Spleen (tissue), 11 donors: ENCODE data around the gene TRIM40. TPM values are rescaled to one million over a fixed set of nuclear protein-coding genes. Genes with fewer than 3 reads are reported as not detected.
"Not testable (repeated sequence)": the region's sequence is repeated elsewhere in the genome, so short reads cannot be mapped to it uniquely, and the experiment has no call there.

Source experiments
- DNase-seq: peaks from one replicate; pipeline ENCODE4 v3.0.0-alpha.2; 2020
- H3K27ac ChIP-seq, 8 donors: fragments of 200-600 bp; sonication (generic) in 7 of 8; 1 replicate in 4 of 8; 2 replicates in 4 of 8; pipeline versions ENCODE4 v1.5.0 to v1.8.0; 2016 to 2021; ENCODE audit warnings: inconsistent platforms in 4 of 8, mild to moderate bottlenecking in 4 of 8, moderate library complexity in 1 of 8
- H3K27me3 ChIP-seq, 7 donors: fragments of 200-600 bp; sonication (generic) in 6 of 7; replicated peaks in 1 of 7; 1 replicate in 4 of 7; 2 replicates in 3 of 7; pipeline versions ENCODE4 v1.5.0 to v1.8.0; 2016 to 2021; ENCODE audit warnings: inconsistent platforms in 3 of 7, mild to moderate bottlenecking in 1 of 7
- H3K36me3 ChIP-seq, 6 donors: fragments of 200-600 bp; sonication (generic) in 5 of 6; 1 replicate in 4 of 6; 2 replicates in 2 of 6; pipeline versions ENCODE4 v1.5.0 to v1.8.0; 2016 to 2021; ENCODE audit warnings: inconsistent platforms in 2 of 6
- H3K4me1 ChIP-seq, 6 donors: fragments of 200-600 bp; sonication (generic) in 5 of 6; 1 replicate in 3 of 6; 2 replicates in 3 of 6; pipeline versions ENCODE4 v1.5.0 to v1.8.0; 2016 to 2021; ENCODE audit warnings: inconsistent platforms in 3 of 6
- H3K4me3 ChIP-seq, 8 donors: fragments of 200-600 bp; sonication (generic) in 7 of 8; 1 replicate in 4 of 8; 2 replicates in 4 of 8; pipeline versions ENCODE4 v1.5.0 to v1.8.0; 2016 to 2021; ENCODE audit warnings: inconsistent platforms in 4 of 8, mild to moderate bottlenecking in 4 of 8, moderate library complexity in 2 of 8
- H3K9me3 ChIP-seq, 8 donors: fragments of 200-600 bp; sonication (generic) in 7 of 8; 1 replicate in 4 of 8; 2 replicates in 4 of 8; pipeline versions ENCODE4 v1.5.0 to v1.8.0; 2016 to 2021; ENCODE audit warnings: inconsistent platforms in 4 of 8
- CTCF ChIP-seq, 11 experiments: fragments of 200-600 bp in 7 of 11; fragments of 450-650 bp in 4 of 11; sonication (generic) in 4 of 11; IDR thresholded peaks in 8 of 11; conservative IDR thresholded peaks in 3 of 11; 1 replicate in 7 of 11; 2 replicates in 4 of 11; pipeline versions ENCODE4 v1.4.0 to v1.8.0; 2016 to 2021; ENCODE audit warnings: antibody characterized with exemption in 11 of 11, inconsistent platforms in 4 of 11, mild to moderate bottlenecking in 1 of 11
- POLR2A ChIP-seq, 3 donors: fragments of 450-650 bp; IDR thresholded peaks; one replicate each; pipeline ENCODE4 v1.5.1; 2017; ENCODE audit warnings: antibody characterized with exemption in 3 of 3, mild to moderate bottlenecking in 1 of 3
- POLR2AphosphoS5 ChIP-seq, 3 donors: sonication (generic); formaldehyde crosslinking; IDR thresholded peaks; one replicate each; pipeline ENCODE4 v1.5.1; 2017; ENCODE audit warnings: antibody characterized with exemption in 3 of 3
- WGBS, 5 donors: extraction: QIAGEN DNeasy Blood & Tissue Kit in 3 of 5; methylation state at CpG; one replicate each; pipeline versions ENCODE4 v1.1.5 to v1.1.7; 2013 to 2018; 5-methylcytosine and 5-hydroxymethylcytosine counted together
- intact Hi-C: fragments of 100-400 bp; cut with DNase I; formaldehyde crosslinking; loops from one replicate; pipeline ENCODE4 v1.15.0; 2023; ENCODE audit warnings: low total_unique reads
- polyA plus RNA-seq, 3 donors: library from polyadenylated mRNA; stranded (reverse); fragments of 200-250 nt; gene quantifications; one replicate each; pipeline ENCODE4 v1.2.1, GENCODE V29; 2013
- total RNA-seq, 7 donors: library from RNA; depleted of rRNA in 3 of 7; stranded (reverse); fragments of >200 nt in 3 of 7; fragmentation: NEBNext Ultra II Directional in 4 of 7; extraction: Animal tissue kit (Norgen Biotek cat#: 25700) in 4 of 7; gene quantifications; one replicate each; pipeline versions ENCODE4 v1.1.0 to v1.2.1, GENCODE V29; 2016 to 2021
- donor health status: healthy with polysubstance abuse.
- donor health status: DM: no; HTN: no; CAD: no; lungs with moderate emphysema.
- donor health status: DM: no; HTN: no; CAD: no.
- donor health status: Bipolar disorder and iron deficiency.
- donor health status: healthy.
- donor health status: DM: no; HTN: no; CAD: no.
- donor health status: DM: yes; HTN: yes; CAD: no.

The TRIM40 gene
- total and polyA plus RNA-seq, 10 donors: 0.20 to 1.0 (median 0.29) TPM; not detected in 7

DNA sequence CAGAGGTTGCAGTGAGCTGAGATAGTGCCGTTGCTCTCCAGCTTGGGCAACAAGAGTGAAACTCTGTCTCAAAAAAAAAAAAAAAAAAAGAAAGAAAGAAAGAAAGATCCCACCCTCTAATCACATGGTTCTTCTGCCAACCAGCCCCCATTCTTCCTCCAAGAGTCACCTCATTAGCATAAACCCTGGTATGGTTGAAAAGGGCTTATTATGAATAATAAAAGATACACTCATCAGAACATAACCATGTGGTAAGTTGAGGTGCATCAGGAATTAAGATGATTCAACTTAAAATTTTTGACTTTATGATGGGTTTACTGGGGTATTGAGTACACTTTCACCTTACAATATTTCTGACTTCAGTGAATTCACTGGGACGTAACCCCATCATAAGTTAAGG, 793 bp upstream of the TRIM40 start:
- no peaks in the 10 kb centered on the region for H3K9me3 ChIP-seq
- H3K36me3 ChIP-seq: no peaks in the 10 kb centered on the region
- TF ChIP-seq CTCF (IDR thresholded peaks at IDR 0.05 in 8 of 11, conservative IDR thresholded peaks at IDR 0.05 in 3 of 11) (no peak), POLR2A (IDR thresholded peaks at IDR 0.05) (no peak), POLR2AphosphoS5 (IDR thresholded peaks at IDR 0.05) (no peak)
- no peak overlapping the region for H3K27ac ChIP-seq
- intact Hi-C loops: loop anchor here (10.0 kb wide), 1 partner anchor 290 kb away; no protein-coding TSS in a partner anchor
- peaks cover 2 to 10% (median 8%) of the 10 kb centered on the region in 6 donors for H3K4me1 ChIP-seq
- WGBS, 5 donors: 85 to 92% (median 89%) methylated on average over 2 of the region's 2 CpGs
- H3K4me3 ChIP-seq: no peak overlapping the region
- H3K27me3 ChIP-seq: peaks cover 0 to 71% (median 27%) of the 10 kb centered on the region in 7 donors
- DNase-seq: no peak

GRCh38 chr6:30136570-30137286, 788 bp downstream of the TRIM40 start:
- no peaks in the 10 kb centered on the region for H3K9me3 ChIP-seq
- no peak for TF ChIP-seq POLR2A (IDR thresholded peaks at IDR 0.05)
- peaks cover 0 to 65% (median 16%) of the 10 kb centered on the region in 7 donors for H3K27me3 ChIP-seq
- DNase-seq: no peak
- H3K4me1 ChIP-seq: no peaks in the 10 kb centered on the region
- H3K4me3 ChIP-seq: no peak overlapping the region
- H3K27ac ChIP-seq: no peak overlapping the region
- 44 to 66% (median 59%) methylated on average over 8 to 11 of the region's 11 CpGs for WGBS, 5 donors
- H3K36me3 ChIP-seq: no peaks in the 10 kb centered on the region
- intact Hi-C loops: loop anchor here (10.0 kb wide), 1 partner anchor 292 kb away; no protein-coding TSS in a partner anchor

- intact Hi-C loops, H3K9me3 ChIP-seq, H3K36me3 ChIP-seq, H3K4me3 ChIP-seq, H3K4me1 ChIP-seq, DNase-seq, H3K27ac ChIP-seq: not testable (repeated sequence)
- 82 to 95% (median 91%) methylated on average over 8 of the region's 8 CpGs for WGBS, 5 donors
- H3K27me3 ChIP-seq: peaks cover 0 to 53% (median 5%) of the 10 kb centered on the region in 7 donors
Measured at GRCh38 chr6:30140240-30140639, 4.3 kb downstream of the TRIM40 start.

GRCh38 chr6:30142665-30143064, 6.7 kb downstream of the TRIM40 start:
- no peak for TF ChIP-seq POLR2AphosphoS5 (IDR thresholded peaks at IDR 0.05)
- TF ChIP-seq POLR2A (IDR thresholded peaks at IDR 0.05): no peak
- TF ChIP-seq CTCF (IDR thresholded peaks at IDR 0.05 in 8 of 11, conservative IDR thresholded peaks at IDR 0.05 in 3 of 11): no peak

DNA sequence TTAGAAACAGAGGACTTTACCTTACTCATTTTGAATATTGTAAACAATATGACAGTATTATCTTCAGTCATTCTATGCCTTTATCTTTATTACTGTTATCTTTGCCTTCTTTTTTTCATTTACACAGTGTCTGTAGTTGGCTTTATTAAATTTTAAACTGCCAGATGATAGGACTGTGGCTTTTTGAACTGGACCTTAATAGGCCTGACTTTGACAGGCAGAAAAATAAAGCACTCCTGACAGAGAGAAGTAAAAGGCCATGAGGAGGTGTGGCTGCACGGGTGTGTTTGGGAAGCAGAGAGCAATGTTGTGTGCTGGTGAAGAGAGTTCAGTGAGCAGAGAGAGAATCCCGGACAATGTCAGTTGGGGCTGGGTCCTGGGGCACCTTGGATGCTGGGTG, 7.8 kb downstream of the TRIM40 start:
- no peaks in the 10 kb centered on the region for H3K4me1 ChIP-seq
- intact Hi-C loops: no loop called here
- 73 to 81% (median 79%) methylated on average over 2 of the region's 2 CpGs for WGBS, 5 donors
- TF ChIP-seq CTCF (IDR thresholded peaks at IDR 0.05 in 8 of 11, conservative IDR thresholded peaks at IDR 0.05 in 3 of 11) (no peak), POLR2A (IDR thresholded peaks at IDR 0.05) (no peak), POLR2AphosphoS5 (IDR thresholded peaks at IDR 0.05) (no peak)
- no peaks in the 10 kb centered on the region for H3K9me3 ChIP-seq
- peaks cover 0 to 58% (median 4%) of the 10 kb centered on the region in 7 donors for H3K27me3 ChIP-seq
- no peak overlapping the region for H3K27ac ChIP-seq
- H3K36me3 ChIP-seq: no peaks in the 10 kb centered on the region
- no peak overlapping the region for H3K4me3 ChIP-seq
- no peak for DNase-seq

More at GRCh38 chr6:30142665-30143064, 6.7 kb downstream of the TRIM40 start:
- no peaks in the 10 kb centered on the region for H3K9me3 ChIP-seq
- peaks cover 0 to 60% (median 6%) of the 10 kb centered on the region in 7 donors for H3K27me3 ChIP-seq
- H3K27ac ChIP-seq: no peak overlapping the region
- no peaks in the 10 kb centered on the region for H3K4me1 ChIP-seq
- no peak for DNase-seq
- intact Hi-C loops: no loop called here
- 80 to 89% (median 85%) methylated on average over 3 of the region's 3 CpGs for WGBS, 5 donors
- no peak overlapping the region for H3K4me3 ChIP-seq
- no peaks in the 10 kb centered on the region for H3K36me3 ChIP-seq
